Trophoblast cell (in vitro differentiated cells and primary cell): ENCODE measurements around the gene UNC13B. TPM values are rescaled to one million over a fixed set of nuclear protein-coding genes. Genes with fewer than 3 reads are reported as not detected.

Experiments
- DNase-seq, 2 donors: peaks; one replicate each; pipeline ENCODE4 v3.0.0-alpha.2; 2016
- H2AFZ ChIP-seq: 2 replicates; pipeline ENCODE4 v1.6.1; 2013; ENCODE audit warnings: low read length, moderate library complexity, mild to moderate bottlenecking; ENCODE audit not compliant: insufficient read depth, poor library complexity
- H2AK5ac ChIP-seq: 2 replicates; pipeline ENCODE4 v1.6.1; 2013; ENCODE audit warnings: mild to moderate bottlenecking, low read length
- H2BK120ac ChIP-seq: 2 replicates; pipeline ENCODE4 v1.6.1; 2013; ENCODE audit warnings: low read length, mild to moderate bottlenecking, moderate library complexity; ENCODE audit not compliant: insufficient read depth, poor library complexity
- H2BK12ac ChIP-seq: 2 replicates; pipeline ENCODE4 v1.6.1; 2013; ENCODE audit warnings: mild to moderate bottlenecking, low read length, moderate library complexity
- H2BK5ac ChIP-seq: 2 replicates; pipeline ENCODE4 v1.6.1; 2013; ENCODE audit warnings: low read length, low read depth, moderate library complexity, mild to moderate bottlenecking; ENCODE audit not compliant: poor library complexity
- H3K14ac ChIP-seq: 2 replicates; pipeline ENCODE4 v1.6.1; 2013; ENCODE audit warnings: mild to moderate bottlenecking, low read length
- H3K18ac ChIP-seq: 2 replicates; pipeline ENCODE4 v1.6.1; 2013; ENCODE audit warnings: mild to moderate bottlenecking, low read length
- H3K23ac ChIP-seq: 2 replicates; pipeline ENCODE4 v1.6.1; 2013; ENCODE audit warnings: low read length
- H3K27ac ChIP-seq: 2 replicates; pipeline ENCODE4 v1.5.1; 2013; ENCODE audit warnings: low read depth, mild to moderate bottlenecking, inconsistent platforms, low read length, moderate library complexity
- H3K27me3 ChIP-seq: 2 replicates; pipeline ENCODE4 v1.6.1; 2013; ENCODE audit warnings: inconsistent platforms, mild to moderate bottlenecking, low read length, moderate library complexity; ENCODE audit not compliant: insufficient read depth
- H3K36me3 ChIP-seq, 2 experiments: 1 replicate in 1 of 2; 2 replicates in 1 of 2; pipeline ENCODE4 v1.6.1; 2013; ENCODE audit warnings: low read length in 2 of 2, mild to moderate bottlenecking in 2 of 2, moderate library complexity in 1 of 2; ENCODE audit not compliant: insufficient read depth in 2 of 2, control insufficient read depth in 1 of 2
- H3K4ac ChIP-seq: 2 replicates; pipeline ENCODE4 v1.6.1; 2013; ENCODE audit warnings: low read depth, mild to moderate bottlenecking, low read length, moderate library complexity
- H3K4me1 ChIP-seq, 2 experiments: 1 replicate in 1 of 2; 2 replicates in 1 of 2; pipeline ENCODE4 v1.6.1; 2013; ENCODE audit warnings: low read length in 2 of 2, mild to moderate bottlenecking in 2 of 2, moderate library complexity in 1 of 2; ENCODE audit not compliant: insufficient read depth in 2 of 2, control insufficient read depth in 1 of 2
- H3K4me2 ChIP-seq: 2 replicates; pipeline ENCODE4 v1.6.1; 2013; ENCODE audit warnings: inconsistent platforms, mild to moderate bottlenecking, low read length, moderate library complexity
- H3K4me3 ChIP-seq: 2 replicates; pipeline ENCODE4 v1.5.1; 2013; ENCODE audit warnings: mild to moderate bottlenecking, low read depth, low read length, inconsistent platforms
- H3K79me1 ChIP-seq: one replicate; pipeline ENCODE4 v1.6.1; 2013; ENCODE audit warnings: low read length
- H3K79me2 ChIP-seq: 2 replicates; pipeline ENCODE4 v1.6.1; 2013; ENCODE audit warnings: low read length, mild to moderate bottlenecking; ENCODE audit not compliant: control insufficient read depth, insufficient read depth, poor library complexity
- H3K9ac ChIP-seq: 2 replicates; pipeline ENCODE4 v1.6.1; 2013; ENCODE audit warnings: mild to moderate bottlenecking, low read length
- H3K9me3 ChIP-seq: 2 replicates; pipeline ENCODE4 v1.6.1; 2013; ENCODE audit warnings: low read depth, mild to moderate bottlenecking, control low read depth, inconsistent platforms, low read length; ENCODE audit not compliant: insufficient read depth
- H4K12ac ChIP-seq: 2 replicates; pipeline ENCODE4 v1.6.1; 2013; ENCODE audit warnings: low read depth, mild to moderate bottlenecking, low read length, moderate library complexity
- H4K8ac ChIP-seq: 2 replicates; pipeline ENCODE4 v1.6.1; 2013; ENCODE audit warnings: low read depth, mild to moderate bottlenecking, low read length, moderate library complexity
- H4K91ac ChIP-seq: one replicate; pipeline ENCODE4 v1.6.1; 2013; ENCODE audit warnings: low read depth, mild to moderate bottlenecking, low read length, moderate library complexity
- WGBS: extraction: QIAGEN DNeasy Blood & Tissue Kit; methylation state at CpG from one replicate; pipeline ENCODE4 v1.1.7; 2013; ENCODE audit warnings: missing lambda C conversion rate; ENCODE audit not compliant: insufficient read length, insufficient coverage; ENCODE audit errors: extremely low coverage; 5-methylcytosine and 5-hydroxymethylcytosine counted together
- polyA plus RNA-seq: library from polyadenylated mRNA; stranded (reverse); fragments of 200-250 nt; gene quantifications from 2 replicates; pipeline ENCODE4 v1.2.3, GENCODE V29; 2013

UNC13B gene
- polyA plus RNA-seq, result 8.3 and 8.7 TPM in 2 replicates

DNA sequence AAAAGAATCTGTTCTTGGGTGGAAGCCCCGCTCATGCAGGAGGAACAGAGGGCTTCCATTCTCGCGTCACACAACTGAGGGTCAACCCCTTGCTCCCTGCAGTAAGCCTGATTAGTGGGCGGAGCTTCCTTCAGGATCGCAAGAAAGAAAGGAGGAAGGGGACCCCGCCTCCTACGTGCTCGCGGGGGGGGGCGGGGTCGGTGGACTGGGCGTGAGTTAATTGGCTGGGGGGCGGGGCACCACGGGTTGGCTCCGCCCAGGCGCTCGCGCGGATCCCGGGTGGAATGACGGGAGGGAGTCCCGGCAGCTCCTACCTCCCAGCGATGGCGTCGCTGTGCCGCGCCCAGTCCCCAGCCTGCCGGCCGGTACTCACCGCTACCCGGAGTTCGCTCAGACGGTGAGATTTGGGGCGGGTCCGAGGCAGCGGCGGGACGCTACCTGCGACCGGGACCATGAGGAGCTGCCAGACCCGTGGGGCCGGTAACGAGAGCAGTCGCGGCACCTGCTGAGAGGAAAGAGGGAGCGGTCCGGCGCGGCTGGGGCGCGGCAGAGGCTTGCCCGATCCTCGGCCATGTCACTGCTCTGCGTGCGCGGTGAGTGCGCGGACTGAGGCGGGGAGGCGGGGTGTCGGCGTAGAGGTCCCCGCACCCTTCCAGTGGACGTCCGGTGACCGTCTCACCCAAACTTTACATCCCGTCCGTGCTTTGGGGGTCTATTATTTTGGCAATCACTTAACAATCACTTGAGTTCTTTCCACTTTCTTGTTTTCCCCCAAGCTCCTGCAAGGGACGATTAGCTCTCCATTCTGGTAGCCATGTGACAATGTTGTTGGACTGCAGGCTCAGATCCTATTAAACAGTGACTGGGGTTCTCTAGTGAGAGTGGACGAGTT lies at the start of gene UNC13B:
Gene UNC13B (plus strand): TSS at position 297 of the 892 bp plus-strand sequence. CDS start 275 bp downstream, at position 572.
- Histone ChIP-seq H3K18ac (peak within 1 kb of the TSS; percentile 93), H3K36me3 (no peaks in the 10 kb centered on the region), H3K14ac (peak within 1 kb of the TSS; percentile 92)

DNA sequence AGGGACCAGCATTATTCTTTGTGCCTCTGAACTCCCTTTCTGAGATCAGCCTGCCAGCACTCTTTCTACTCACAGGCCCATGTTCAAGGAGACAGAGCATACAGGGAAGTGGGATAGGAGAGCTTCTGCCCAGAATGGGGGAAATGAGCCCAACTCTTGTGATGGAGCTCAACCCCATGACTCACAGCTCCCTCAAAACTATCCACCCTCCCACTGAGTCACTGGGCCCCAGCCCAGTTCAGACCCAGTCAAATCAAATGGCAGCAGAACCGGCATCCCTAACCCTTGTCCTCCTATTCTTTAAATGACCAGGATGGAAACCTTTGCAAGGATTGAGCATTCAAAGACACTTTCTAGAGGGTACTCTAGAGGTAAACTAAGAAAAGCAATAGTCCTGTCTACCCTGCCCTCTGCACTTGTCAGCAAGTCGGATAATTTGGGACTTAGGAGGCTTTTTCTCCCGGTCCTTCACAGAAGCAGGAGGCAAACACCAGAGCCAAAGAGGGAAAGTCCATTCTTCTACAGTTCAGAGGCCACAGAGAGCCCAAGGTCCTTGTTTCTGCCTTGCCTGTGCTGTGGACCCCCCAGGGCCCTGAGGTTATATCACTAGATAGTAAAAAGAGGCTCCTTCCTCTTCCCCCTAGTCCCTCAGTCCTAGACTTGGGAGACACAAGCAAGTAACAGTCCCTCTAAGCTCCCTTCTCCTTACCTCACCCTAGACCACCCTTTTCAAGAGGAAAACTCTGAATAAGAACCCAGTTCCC lies 49.4 kb upstream of the UNC13B start:
- Histone ChIP-seq H2BK12ac (peak overlapping the region; percentile 50), H3K4me1 (peaks cover 27 to 29% of the 10 kb centered on the region in 2 experiments), H3K23ac (no peak overlapping the region), H2BK120ac (peak overlapping the region; percentile 39), H2BK5ac (no peak overlapping the region), H2AK5ac (peak overlapping the region; percentile 31), H3K4me2 (no peak overlapping the region), H3K9me3 (no peaks in the 10 kb centered on the region), H4K91ac (peak overlapping the region; percentile 15), H3K79me1 (peaks cover 22% of the 10 kb centered on the region), H3K18ac (no peak overlapping the region), H3K27me3 (no peaks in the 10 kb centered on the region), H4K8ac (no peak overlapping the region), H2AFZ (no peak overlapping the region), H3K14ac (no peak overlapping the region), H3K4ac (no peak overlapping the region), H3K36me3 (peaks cover 12 to 13% of the 10 kb centered on the region in 2 experiments), H3K4me3 (no peak overlapping the region), H4K12ac (no peak overlapping the region), H3K79me2 (peaks cover 5% of the 10 kb centered on the region), H3K9ac (no peak overlapping the region), H3K27ac (no peak overlapping the region)
- peak in 1 of 2 donors; percentile 25 for DNase-seq
- WGBS, result no CpG with 5 or more reads among the region's 3 CpGs

More for the DNA sequence above, at the start of gene UNC13B:
- H4K8ac ChIP-seq, result peak within 1 kb of the TSS; percentile 88
- H2AFZ ChIP-seq, result peak within 1 kb of the TSS; percentile 92
- peaks cover 4% of the 10 kb centered on the region for H3K79me1 ChIP-seq
- no peaks in the 10 kb centered on the region for H3K9me3 ChIP-seq
- peak within 1 kb of the TSS; percentile 63 for H3K27ac ChIP-seq
- no peak within 1 kb of the TSS for H2AK5ac ChIP-seq
- H3K79me2 ChIP-seq, result peaks cover 2% of the 10 kb centered on the region
- H2BK120ac ChIP-seq, result peak within 1 kb of the TSS; percentile 62
- peak within 1 kb of the TSS; percentile 83 for H3K4me2 ChIP-seq
- H3K27me3 ChIP-seq, result no peaks in the 10 kb centered on the region
- H3K9ac ChIP-seq, result no peak within 1 kb of the TSS
- H3K4me3 ChIP-seq, result peak within 1 kb of the TSS; percentile 83
- H4K12ac ChIP-seq, result peak within 1 kb of the TSS; percentile 80
- no peaks in the 10 kb centered on the region for H3K4me1 ChIP-seq
- peak within 1 kb of the TSS; percentile 67 for H2BK5ac ChIP-seq
- peak; percentile 88 to 94 for DNase-seq
- H2BK12ac ChIP-seq, result peak within 1 kb of the TSS; percentile 4
- peak within 1 kb of the TSS; percentile 91 for H4K91ac ChIP-seq
- H3K4ac ChIP-seq, result peak within 1 kb of the TSS; percentile 39
- H3K23ac ChIP-seq, result no peak within 1 kb of the TSS
- no CpG with 5 or more reads among the region's 70 CpGs for WGBS

DNA sequence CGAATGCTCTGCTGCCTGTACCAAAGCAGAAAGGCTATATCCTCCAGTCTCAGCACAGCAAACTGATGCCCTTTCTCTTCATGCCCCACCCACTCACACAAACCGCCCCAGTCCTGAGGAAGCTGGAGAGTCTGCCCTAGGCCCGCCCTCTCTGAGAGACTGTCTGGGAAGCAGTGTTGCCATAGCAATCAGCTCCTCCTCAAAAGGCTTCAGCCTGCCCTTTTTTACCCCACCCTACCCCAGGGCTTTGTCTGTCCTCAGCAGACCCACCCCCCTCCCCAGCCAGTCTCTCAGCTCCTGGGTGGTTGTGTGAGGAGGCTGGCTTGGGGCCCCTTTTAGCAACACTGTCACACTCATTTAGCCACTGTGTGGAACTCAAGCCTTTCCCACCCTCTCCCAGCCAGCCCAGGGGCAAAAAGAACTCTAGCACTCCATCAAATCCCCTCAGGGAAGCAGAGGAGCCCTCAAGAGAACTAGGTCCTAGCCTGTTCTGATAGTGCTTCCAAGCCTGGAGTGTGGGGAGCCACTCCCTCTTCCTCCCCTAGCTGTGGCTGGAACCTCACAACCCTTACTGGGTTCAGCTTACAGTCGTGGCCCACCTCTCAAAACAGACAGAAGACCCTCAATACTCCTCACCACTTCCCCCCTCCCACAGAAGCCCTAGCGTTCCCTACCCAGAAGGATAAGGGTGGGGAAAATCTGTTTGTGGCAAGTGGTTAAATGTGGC lies 47.5 kb upstream of the UNC13B start:
- Histone ChIP-seq H3K4me1 (peaks cover 27 to 29% of the 10 kb centered on the region in 2 experiments), H2AFZ (peak overlapping the region; percentile 46), H3K4me3 (peak overlapping the region; percentile 11), H3K14ac (peak overlapping the region; percentile 63), H3K36me3 (no peaks in the 10 kb centered on the region), H4K12ac (peak overlapping the region; percentile 39), H3K79me1 (peaks cover 22% of the 10 kb centered on the region), H4K91ac (peak overlapping the region; percentile 92), H3K79me2 (peaks cover 5% of the 10 kb centered on the region), H3K9me3 (no peaks in the 10 kb centered on the region), H3K27me3 (no peaks in the 10 kb centered on the region), H4K8ac (peak overlapping the region; percentile 64), H3K4ac (peak overlapping the region; percentile 61), H2BK12ac (peak overlapping the region; percentile 85), H2AK5ac (peak overlapping the region; percentile 63), H3K18ac (peak overlapping the region; percentile 51), H3K23ac (no peak overlapping the region), H2BK5ac (peak overlapping the region; percentile 90), H2BK120ac (peak overlapping the region; percentile 72), H3K9ac (peak overlapping the region; percentile 20), H3K4me2 (peak overlapping the region; percentile 90), H3K27ac (peak overlapping the region; percentile 94)
- no CpG with 5 or more reads among the region's 5 CpGs for WGBS
- peak; percentile 92 to 96 for DNase-seq
